SK-N-MC (cell line): ENCODE results near the gene NRGN.

Source experiments
- DNase-seq: peaks from one replicate; pipeline ENCODE4 v3.0.0-alpha.2; 2011; ENCODE audit warnings: low read depth, low spot score
- H3K27ac ChIP-seq: fragments of 200-600 bp; sonication (generic); 2 replicates; pipeline ENCODE4 v1.5.1; 2016; ENCODE audit warnings: mixed run types
- H3K36me3 ChIP-seq: fragments of 200-600 bp; sonication (generic); 2 replicates; pipeline ENCODE4 v1.6.1; 2017; ENCODE audit warnings: antibody characterized with exemption, low read length, mixed read lengths; ENCODE audit not compliant: insufficient read depth
- H3K4me3 ChIP-seq: fragments of 200-600 bp; sonication (generic); 2 replicates; pipeline ENCODE4 v1.5.1; 2016
- H3K9ac ChIP-seq: fragments of 200-600 bp; sonication (generic); 2 replicates; pipeline ENCODE4 v1.8.0; 2017; ENCODE audit warnings: mixed run types, mixed read lengths; ENCODE audit not compliant: insufficient read length
- H3K9me3 ChIP-seq: fragments of 200-600 bp; sonication (generic); 2 replicates; pipeline ENCODE4 v1.6.1; 2017; ENCODE audit warnings: low read depth, mild to moderate bottlenecking, antibody characterized with exemption, low read length, moderate library complexity, mixed read lengths
- EZH2 ChIP-seq: fragments of 200-600 bp; sonication (generic); IDR thresholded peaks from one replicate; pipeline ENCODE4 v1.6.1; 2017; ENCODE audit warnings: antibody characterized with exemption
- FOXP2 ChIP-seq: optimal IDR thresholded peaks from 2 replicates; pipeline ENCODE3; 2011; ENCODE audit warnings: mild to moderate bottlenecking, moderate library complexity; ENCODE audit not compliant: insufficient read depth; ENCODE audit errors: extremely low read length, control extremely low read depth
- POLR2AphosphoS5 ChIP-seq: IDR thresholded peaks from 2 replicates; pipeline ENCODE4 v1.6.1; 2012; ENCODE audit warnings: mild to moderate bottlenecking, low read depth, low read length, borderline replicate concordance

The NRGN gene

GRCh38 chr11:124729571-124729970, 10.2 kb upstream of the NRGN start:
- no peak for TF ChIP-seq POLR2AphosphoS5
- no peak for TF ChIP-seq EZH2
- no peak for TF ChIP-seq FOXP2
- no peak for DNase-seq
- Histone ChIP-seq H3K9ac (no peak overlapping the region), H3K36me3 (no peaks in the 10 kb centered on the region), H3K4me3 (no peak overlapping the region), H3K9me3 (no peaks in the 10 kb centered on the region), H3K27ac (no peak overlapping the region)

DNA sequence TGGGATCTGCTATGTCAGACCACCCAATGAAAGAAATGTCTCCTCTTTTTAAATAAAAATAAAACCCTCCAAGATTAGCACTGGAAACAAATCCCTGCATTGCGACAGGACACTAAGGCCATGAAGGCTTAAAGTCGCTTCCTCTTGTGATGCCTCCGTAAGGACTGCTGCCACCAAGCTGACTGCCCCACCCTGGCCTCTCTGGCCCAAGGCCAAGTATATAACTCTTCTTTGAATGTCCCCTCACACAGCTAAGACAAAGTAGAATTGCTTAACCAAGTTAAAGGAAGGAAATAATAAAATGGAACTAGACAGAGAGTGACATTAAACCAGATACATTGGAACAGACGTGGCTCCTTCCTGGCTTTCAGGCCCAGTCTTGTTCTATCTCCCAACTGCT, 7.5 kb upstream of the NRGN start:
- TF ChIP-seq POLR2AphosphoS5 = no peak
- TF ChIP-seq FOXP2 = no peak
- no peak for TF ChIP-seq EZH2
- Histone ChIP-seq H3K27ac (no peak overlapping the region), H3K36me3 (no peaks in the 10 kb centered on the region), H3K9me3 (no peaks in the 10 kb centered on the region), H3K4me3 (no peak overlapping the region), H3K9ac (no peak overlapping the region)
- DNase-seq = no peak

DNA sequence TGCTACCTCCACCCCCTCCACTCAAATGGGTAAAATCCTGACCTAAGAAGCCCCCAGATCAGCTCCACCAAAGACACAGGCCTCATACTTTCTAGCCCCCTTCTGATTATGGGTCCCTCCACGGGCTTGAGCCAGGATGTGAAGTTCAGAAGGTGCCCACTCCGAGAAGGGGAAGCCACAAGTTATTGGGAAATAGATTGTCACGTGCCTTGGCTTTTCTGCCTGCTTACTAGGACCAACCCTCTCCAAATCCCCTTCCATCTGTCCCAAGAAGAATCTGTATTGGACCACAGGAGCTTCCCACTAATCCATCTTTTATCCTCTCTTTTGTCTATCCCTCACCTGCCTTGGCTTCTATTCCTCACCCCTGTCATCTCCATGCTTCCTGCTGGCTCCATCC, 3.0 kb upstream of the NRGN start:
- Histone ChIP-seq H3K36me3 (no peaks in the 10 kb centered on the region), H3K9ac (no peak overlapping the region), H3K9me3 (no peaks in the 10 kb centered on the region), H3K27ac (no peak overlapping the region), H3K4me3 (no peak overlapping the region)
- DNase-seq = no peak
- TF ChIP-seq POLR2AphosphoS5 (no peak), FOXP2 (no peak), EZH2 (no peak)

DNA sequence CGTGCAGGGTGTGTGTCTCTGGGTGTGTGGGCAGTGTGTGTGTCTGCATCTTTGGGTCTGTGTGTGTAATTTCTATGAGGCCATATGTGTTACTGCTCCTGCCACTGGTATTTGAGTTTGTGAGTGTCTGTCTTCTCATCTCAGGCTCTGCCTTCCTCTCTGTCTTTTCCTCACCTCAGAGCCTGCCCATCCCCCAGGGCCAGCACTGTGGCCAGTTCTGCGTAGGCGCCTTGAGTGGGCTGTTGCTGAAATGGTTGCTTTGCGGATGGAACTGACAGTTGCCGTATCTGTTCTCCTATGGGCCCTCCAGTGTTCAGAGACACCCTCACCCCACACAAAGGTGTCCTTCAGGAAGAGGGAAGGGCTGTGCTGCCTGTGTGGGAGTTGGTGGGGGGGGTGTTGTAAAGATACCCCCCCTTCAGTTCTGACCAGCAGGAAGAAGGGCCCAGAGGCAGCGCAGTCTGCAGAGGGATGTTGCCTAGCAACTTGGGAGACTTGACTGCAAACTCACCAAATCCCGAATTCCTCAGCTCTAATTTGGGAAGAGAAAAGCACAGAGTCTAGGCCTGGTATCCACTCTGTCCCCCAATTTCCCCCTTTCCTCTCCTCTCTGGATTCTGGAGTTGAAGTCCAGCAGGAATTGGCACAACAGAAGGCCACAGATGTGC, 2.0 kb upstream of the NRGN start:
- DNase-seq = no peak
- TF ChIP-seq POLR2AphosphoS5 = no peak
- TF ChIP-seq EZH2 = no peak
- no peaks in the 10 kb centered on the region for H3K36me3 ChIP-seq

GRCh38 chr11:124738713-124739478, 846 bp upstream of the NRGN start:
- Histone ChIP-seq H3K9me3 (no peaks in the 10 kb centered on the region), H3K27ac (no peak overlapping the region), H3K4me3 (peak overlapping the region; percentile 79), H3K9ac (no peak overlapping the region), H3K36me3 (no peaks in the 10 kb centered on the region)
- no peak for TF ChIP-seq POLR2AphosphoS5
- no peak for TF ChIP-seq EZH2
- TF ChIP-seq FOXP2 = no peak
- DNase-seq = no peak

More for the DNA sequence above, 2.0 kb upstream of the NRGN start:
- H3K9me3 ChIP-seq = no peaks in the 10 kb centered on the region
- no peak overlapping the region for H3K4me3 ChIP-seq
- no peak overlapping the region for H3K27ac ChIP-seq
- no peak overlapping the region for H3K9ac ChIP-seq

- DNase-seq = no peak
- TF ChIP-seq POLR2AphosphoS5 (no peak), FOXP2 (no peak), EZH2 (no peak)
- H3K27ac ChIP-seq = no peak overlapping the region
These were observed 638 bp downstream of the NRGN start for GRCh38 chr11:124740277-124740882.

DNA sequence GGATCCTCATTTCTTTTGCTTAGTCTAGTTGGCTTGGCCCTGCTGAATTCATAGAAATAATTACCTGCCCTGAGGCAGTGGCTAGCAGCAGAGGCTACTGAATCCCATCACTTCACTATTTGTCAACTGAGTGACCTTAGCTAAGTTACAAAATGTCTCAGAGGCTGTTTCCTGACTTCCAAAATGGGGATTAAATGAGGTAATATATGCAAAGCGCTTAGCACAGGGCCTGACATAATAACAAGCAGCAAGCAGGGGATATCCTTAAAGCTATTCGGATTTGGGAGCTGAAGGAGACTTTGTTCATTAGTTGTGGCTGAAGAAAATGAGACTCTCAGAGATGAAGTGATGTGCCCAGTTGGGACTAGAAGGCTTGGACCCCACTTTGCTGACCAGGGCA, 2.8 kb downstream of the NRGN start:
- Histone ChIP-seq H3K27ac (no peak overlapping the region), H3K36me3 (no peaks in the 10 kb centered on the region), H3K9me3 (no peaks in the 10 kb centered on the region), H3K9ac (no peak overlapping the region), H3K4me3 (no peak overlapping the region)
- DNase-seq = no peak
- TF ChIP-seq EZH2 (no peak), POLR2AphosphoS5 (no peak)

More at GRCh38 chr11:124740277-124740882, 638 bp downstream of the NRGN start:
- Histone ChIP-seq H3K9me3 (no peaks in the 10 kb centered on the region), H3K36me3 (no peaks in the 10 kb centered on the region), H3K4me3 (peak overlapping the region; percentile 79), H3K9ac (peak overlapping the region; percentile 14)

DNA sequence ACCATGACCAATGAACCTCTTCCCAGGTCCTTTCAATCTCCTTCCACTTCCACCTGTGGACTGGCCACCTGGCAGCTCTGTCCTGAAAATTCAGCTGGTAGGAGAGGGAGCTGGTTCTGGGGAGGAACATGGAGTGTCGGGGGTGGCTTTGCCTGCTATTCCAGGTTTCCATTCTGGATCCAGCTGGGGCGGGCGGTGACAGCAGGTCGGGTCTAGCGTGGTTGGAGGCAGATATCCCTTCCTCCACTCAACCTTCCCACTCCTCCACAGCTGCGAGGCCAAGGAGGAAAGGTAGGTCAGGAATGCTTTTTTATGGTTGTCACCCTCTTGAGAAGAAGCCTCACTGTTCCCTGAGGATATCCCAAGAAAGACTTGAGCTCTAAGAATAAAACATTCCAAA, 3.3 kb downstream of the NRGN start:
- Histone ChIP-seq H3K9me3 (no peaks in the 10 kb centered on the region), H3K4me3 (no peak overlapping the region), H3K9ac (no peak overlapping the region), H3K36me3 (no peaks in the 10 kb centered on the region), H3K27ac (no peak overlapping the region)
- DNase-seq = no peak
- TF ChIP-seq EZH2 = no peak
- TF ChIP-seq FOXP2 = no peak
- TF ChIP-seq POLR2AphosphoS5 = no peak

DNA sequence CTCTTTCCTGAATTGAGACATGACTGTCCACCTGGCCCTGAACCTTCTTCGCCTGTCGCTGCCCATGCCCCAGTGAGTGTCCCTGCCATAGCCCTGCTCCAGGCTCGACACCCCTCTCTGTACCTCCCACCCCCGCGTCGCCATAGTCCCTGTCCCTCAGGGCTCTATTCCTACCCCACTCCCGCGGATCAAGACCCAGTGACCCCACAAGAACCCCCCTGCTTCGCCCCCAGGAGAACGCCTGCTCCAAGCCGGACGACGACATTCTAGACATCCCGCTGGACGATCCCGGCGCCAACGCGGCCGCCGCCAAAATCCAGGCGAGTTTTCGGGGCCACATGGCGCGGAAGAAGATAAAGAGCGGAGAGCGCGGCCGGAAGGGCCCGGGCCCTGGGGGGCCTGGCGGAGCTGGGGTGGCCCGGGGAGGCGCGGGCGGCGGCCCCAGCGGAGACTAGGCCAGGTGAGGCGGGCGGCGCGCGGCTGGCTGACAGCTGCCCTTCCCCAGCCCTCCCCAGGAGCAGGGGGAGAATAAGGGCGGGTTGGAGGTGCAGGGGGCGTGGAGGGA, 5.6 kb downstream of the NRGN start:
- no peak for TF ChIP-seq FOXP2
- no peak for TF ChIP-seq EZH2
- TF ChIP-seq POLR2AphosphoS5 = no peak
- no peak overlapping the region for H3K9ac ChIP-seq
- DNase-seq = no peak
- H3K4me3 ChIP-seq = no peak overlapping the region
- no peaks in the 10 kb centered on the region for H3K9me3 ChIP-seq
- no peaks in the 10 kb centered on the region for H3K36me3 ChIP-seq
- no peak overlapping the region for H3K27ac ChIP-seq
